HL-60 (cell line): ENCODE results near the gene MAP1B.

Experiments
- DNase-seq, 2 experiments: peaks; one replicate each; pipeline ENCODE4 v3.0.0-alpha.2; 2010 to 2020; ENCODE audit warnings: low read depth in 1 of 2, low spot score in 1 of 2
- H3K27ac ChIP-seq: fragments of 250-450 bp; sonication (Bioruptor Pico); replicated peaks from 2 replicates; pipeline ENCODE4 v1.5.1; 2020; ENCODE audit warnings: mild to moderate bottlenecking, moderate library complexity
- H3K27me3 ChIP-seq: fragments of 250-450 bp; sonication (Bioruptor Pico); 2 replicates; pipeline ENCODE4 v1.5.1; 2021; ENCODE audit warnings: mild to moderate bottlenecking, moderate library complexity; ENCODE audit not compliant: insufficient read depth, poor library complexity, severe bottlenecking
- H3K4me3 ChIP-seq: replicated peaks from 2 replicates; pipeline ENCODE4 v1.5.1; 2011; ENCODE audit warnings: mild to moderate bottlenecking, control low read depth, low read length; ENCODE audit not compliant: insufficient read depth
- GABPA ChIP-seq: IDR thresholded peaks from 2 replicates; pipeline ENCODE4 v1.6.1; 2012; ENCODE audit warnings: low read depth
- POLR2AphosphoS5 ChIP-seq: IDR thresholded peaks from 2 replicates; pipeline ENCODE4 v1.6.1; 2012; ENCODE audit warnings: low read depth
- SPI1 ChIP-seq: IDR thresholded peaks from 2 replicates; pipeline ENCODE4 v1.6.1; 2012; ENCODE audit warnings: low read depth, mild to moderate bottlenecking, borderline replicate concordance
- TF ChIP-seq, protein P1 (sequence below): IDR thresholded peaks from 2 replicates; pipeline ENCODE4 v1.6.1; 2012; ENCODE audit warnings: low read depth; ENCODE audit not compliant: insufficient replicate concordance
- TF ChIP-seq, protein P2 (sequence below): IDR thresholded peaks from one replicate; pipeline ENCODE4 v1.5.1; 2011; ENCODE audit warnings: low read length, control low read depth, inconsistent platforms; ENCODE audit not compliant: insufficient read depth

Gene MAP1B

DNA sequence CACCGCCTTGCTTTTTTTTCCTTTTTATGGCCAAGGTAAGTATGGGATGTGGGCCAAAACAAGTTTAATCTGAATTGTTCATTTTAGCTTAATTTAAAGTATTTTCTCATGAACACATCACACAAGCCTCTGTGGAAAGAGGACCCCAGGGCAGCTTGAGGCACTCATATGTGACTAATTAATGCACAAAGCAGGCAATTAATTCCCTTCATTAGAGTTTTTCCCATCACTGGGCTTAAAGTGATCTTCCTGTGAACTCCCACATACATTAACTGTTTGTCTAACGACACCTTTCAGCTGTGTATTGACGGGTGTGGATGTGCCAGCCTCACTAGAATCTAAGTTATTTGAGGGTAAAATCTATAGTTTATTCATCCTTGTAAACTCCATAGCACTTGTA, 109.5 kb downstream of the MAP1B start:
- TF ChIP-seq SPI1 (no peak), GABPA (no peak), POLR2AphosphoS5 (no peak)
- TF ChIP-seq, protein P1, sequence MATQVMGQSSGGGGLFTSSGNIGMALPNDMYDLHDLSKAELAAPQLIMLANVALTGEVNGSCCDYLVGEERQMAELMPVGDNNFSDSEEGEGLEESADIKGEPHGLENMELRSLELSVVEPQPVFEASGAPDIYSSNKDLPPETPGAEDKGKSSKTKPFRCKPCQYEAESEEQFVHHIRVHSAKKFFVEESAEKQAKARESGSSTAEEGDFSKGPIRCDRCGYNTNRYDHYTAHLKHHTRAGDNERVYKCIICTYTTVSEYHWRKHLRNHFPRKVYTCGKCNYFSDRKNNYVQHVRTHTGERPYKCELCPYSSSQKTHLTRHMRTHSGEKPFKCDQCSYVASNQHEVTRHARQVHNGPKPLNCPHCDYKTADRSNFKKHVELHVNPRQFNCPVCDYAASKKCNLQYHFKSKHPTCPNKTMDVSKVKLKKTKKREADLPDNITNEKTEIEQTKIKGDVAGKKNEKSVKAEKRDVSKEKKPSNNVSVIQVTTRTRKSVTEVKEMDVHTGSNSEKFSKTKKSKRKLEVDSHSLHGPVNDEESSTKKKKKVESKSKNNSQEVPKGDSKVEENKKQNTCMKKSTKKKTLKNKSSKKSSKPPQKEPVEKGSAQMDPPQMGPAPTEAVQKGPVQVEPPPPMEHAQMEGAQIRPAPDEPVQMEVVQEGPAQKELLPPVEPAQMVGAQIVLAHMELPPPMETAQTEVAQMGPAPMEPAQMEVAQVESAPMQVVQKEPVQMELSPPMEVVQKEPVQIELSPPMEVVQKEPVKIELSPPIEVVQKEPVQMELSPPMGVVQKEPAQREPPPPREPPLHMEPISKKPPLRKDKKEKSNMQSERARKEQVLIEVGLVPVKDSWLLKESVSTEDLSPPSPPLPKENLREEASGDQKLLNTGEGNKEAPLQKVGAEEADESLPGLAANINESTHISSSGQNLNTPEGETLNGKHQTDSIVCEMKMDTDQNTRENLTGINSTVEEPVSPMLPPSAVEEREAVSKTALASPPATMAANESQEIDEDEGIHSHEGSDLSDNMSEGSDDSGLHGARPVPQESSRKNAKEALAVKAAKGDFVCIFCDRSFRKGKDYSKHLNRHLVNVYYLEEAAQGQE: no peak
- TF ChIP-seq, protein P2, sequence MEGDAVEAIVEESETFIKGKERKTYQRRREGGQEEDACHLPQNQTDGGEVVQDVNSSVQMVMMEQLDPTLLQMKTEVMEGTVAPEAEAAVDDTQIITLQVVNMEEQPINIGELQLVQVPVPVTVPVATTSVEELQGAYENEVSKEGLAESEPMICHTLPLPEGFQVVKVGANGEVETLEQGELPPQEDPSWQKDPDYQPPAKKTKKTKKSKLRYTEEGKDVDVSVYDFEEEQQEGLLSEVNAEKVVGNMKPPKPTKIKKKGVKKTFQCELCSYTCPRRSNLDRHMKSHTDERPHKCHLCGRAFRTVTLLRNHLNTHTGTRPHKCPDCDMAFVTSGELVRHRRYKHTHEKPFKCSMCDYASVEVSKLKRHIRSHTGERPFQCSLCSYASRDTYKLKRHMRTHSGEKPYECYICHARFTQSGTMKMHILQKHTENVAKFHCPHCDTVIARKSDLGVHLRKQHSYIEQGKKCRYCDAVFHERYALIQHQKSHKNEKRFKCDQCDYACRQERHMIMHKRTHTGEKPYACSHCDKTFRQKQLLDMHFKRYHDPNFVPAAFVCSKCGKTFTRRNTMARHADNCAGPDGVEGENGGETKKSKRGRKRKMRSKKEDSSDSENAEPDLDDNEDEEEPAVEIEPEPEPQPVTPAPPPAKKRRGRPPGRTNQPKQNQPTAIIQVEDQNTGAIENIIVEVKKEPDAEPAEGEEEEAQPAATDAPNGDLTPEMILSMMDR: no peak
- no peak overlapping the region for H3K27ac ChIP-seq
- H3K4me3 ChIP-seq: no peak overlapping the region
- DNase-seq: no peak
- H3K27me3 ChIP-seq: no peaks in the 10 kb centered on the region

DNA sequence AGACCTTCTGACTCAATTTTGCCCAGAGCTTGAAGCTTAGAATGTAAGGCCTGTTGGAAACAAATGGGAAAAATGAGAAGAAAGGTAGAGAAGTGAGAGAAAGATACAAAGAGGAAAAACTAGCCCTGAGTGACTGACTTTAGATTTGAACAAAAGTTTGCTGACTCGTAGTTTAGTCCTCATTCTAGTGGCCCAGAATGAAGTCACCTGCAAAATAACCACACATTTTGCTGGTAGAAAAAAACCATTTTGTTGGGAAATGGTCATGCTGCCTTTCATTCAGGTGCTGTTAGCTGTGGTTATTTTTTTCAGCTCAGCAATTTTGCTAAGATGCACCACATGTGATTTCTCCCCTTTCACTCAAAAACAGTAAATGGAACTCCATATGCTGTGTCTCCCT, 113.8 kb downstream of the MAP1B start:
- DNase-seq: no peak
- H3K27ac ChIP-seq: no peak overlapping the region
- TF ChIP-seq, protein P1: no peak
- TF ChIP-seq GABPA: no peak
- no peak for TF ChIP-seq POLR2AphosphoS5
- TF ChIP-seq, protein P2: no peak
- TF ChIP-seq SPI1: no peak
- H3K27me3 ChIP-seq: no peaks in the 10 kb centered on the region
- H3K4me3 ChIP-seq: no peak overlapping the region

DNA sequence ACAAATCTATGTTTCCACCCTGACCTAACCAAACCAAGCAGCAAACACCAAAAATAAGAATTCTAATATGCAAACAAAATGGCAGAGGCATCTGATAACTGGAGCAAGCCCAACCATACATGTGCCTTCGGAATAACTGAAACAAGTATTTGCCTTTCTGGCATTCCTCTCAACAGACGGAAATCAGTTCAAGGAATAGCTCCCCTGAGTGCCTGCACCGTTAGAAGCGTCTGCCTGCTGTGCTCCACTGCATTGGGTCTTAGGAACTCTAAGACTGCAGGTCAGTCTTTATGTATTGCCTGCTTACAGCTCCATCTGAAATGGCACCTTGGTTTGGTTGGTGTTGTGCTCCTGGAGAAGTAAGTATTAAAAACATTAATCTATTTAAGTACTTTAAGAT, 114.3 kb downstream of the MAP1B start:
- TF ChIP-seq GABPA (no peak), POLR2AphosphoS5 (no peak), SPI1 (no peak)
- TF ChIP-seq, protein P1: no peak
- TF ChIP-seq, protein P2: no peak

More for the DNA sequence above, 114.3 kb downstream of the MAP1B start:
- no peak for DNase-seq
- no peak overlapping the region for H3K27ac ChIP-seq
- H3K27me3 ChIP-seq: no peaks in the 10 kb centered on the region
- H3K4me3 ChIP-seq: no peak overlapping the region
